CD4-positive, alpha-beta memory T cell (primary cell): Measurements from ENCODE around the gene GLYR1. TPM values are rescaled to one million over a fixed set of nuclear protein-coding genes. Genes with fewer than 3 reads are reported as not detected.

Experiments
- CTCF ChIA-PET: fragments of 350-600 bp; sonication (Branson Sonifier 250); formaldehyde crosslinking; loops from one replicate; lab custom pipeline; 2021; ENCODE audit warnings: inconsistent platforms; ENCODE audit not compliant: partially characterized antibody; lab: Charles Lee
- POLR2A ChIA-PET: fragments of 350-600 bp; sonication (Branson Sonifier 250); formaldehyde crosslinking; loops from one replicate; lab custom pipeline; 2021; ENCODE audit not compliant: partially characterized antibody; lab: Charles Lee
- DNase-seq, 5 donors: peaks; one replicate each; pipeline versions ENCODE4 v3.0.0 to v3.0.0-alpha.2; 2020 to 2022; ENCODE audit warnings: mixed read lengths in 1 of 5
- H3K27ac ChIP-seq: one replicate; pipeline ENCODE4 v1.7.0; 2013; ENCODE audit warnings: low read depth, low read length
- H3K27me3 ChIP-seq: 2 replicates; pipeline ENCODE4 v1.7.0; 2013; ENCODE audit warnings: mild to moderate bottlenecking, low read length, moderate library complexity; ENCODE audit not compliant: insufficient read depth
- H3K36me3 ChIP-seq: 2 replicates; pipeline ENCODE4 v1.7.0; 2013; ENCODE audit warnings: mild to moderate bottlenecking, low read length, moderate library complexity; ENCODE audit not compliant: insufficient read depth
- H3K4me1 ChIP-seq: 2 replicates; pipeline ENCODE4 v1.7.0; 2013; ENCODE audit warnings: mild to moderate bottlenecking, low read length, moderate library complexity; ENCODE audit not compliant: insufficient read depth
- H3K4me3 ChIP-seq, 2 donors: one replicate each; pipeline ENCODE4 v1.7.0; 2013; ENCODE audit warnings: low read length in 2 of 2, mild to moderate bottlenecking in 1 of 2
- H3K9me3 ChIP-seq, 2 donors: one replicate each; pipeline ENCODE4 v1.7.0; 2013; ENCODE audit warnings: low read length in 2 of 2, control low read depth in 1 of 2; ENCODE audit not compliant: control insufficient read depth in 1 of 2
- H3K27ac Mint-ChIP-seq, 7 donors: one replicate each; pipeline ENCODE4 v1.8.0; 2020 to 2021; ENCODE audit warnings: mixed read lengths in 7 of 7, mild to moderate bottlenecking in 6 of 7, inconsistent platforms in 3 of 7, moderate library complexity in 3 of 7
- H3K27me3 Mint-ChIP-seq, 2 donors: one replicate each; pipeline ENCODE4 v1.8.0; 2020 to 2021; ENCODE audit warnings: mixed read lengths in 2 of 2
- H3K36me3 Mint-ChIP-seq, 2 donors: one replicate each; pipeline ENCODE4 v1.8.0; 2020 to 2021; ENCODE audit warnings: mixed read lengths in 2 of 2, inconsistent platforms in 1 of 2, mild to moderate bottlenecking in 1 of 2
- H3K4me1 Mint-ChIP-seq, 4 donors: one replicate each; pipeline ENCODE4 v1.8.0; 2020 to 2021; ENCODE audit warnings: mixed read lengths in 4 of 4, mild to moderate bottlenecking in 1 of 4
- H3K4me3 Mint-ChIP-seq, 8 donors: one replicate each; pipeline ENCODE4 v1.8.0; 2020 to 2021; ENCODE audit warnings: mixed read lengths in 8 of 8, mild to moderate bottlenecking in 7 of 8, moderate library complexity in 6 of 8, inconsistent platforms in 3 of 8
- H3K9me3 Mint-ChIP-seq, 8 donors: one replicate each; pipeline ENCODE4 v1.8.0; 2020 to 2021; ENCODE audit warnings: mixed read lengths in 8 of 8, mild to moderate bottlenecking in 5 of 8, inconsistent platforms in 3 of 8, moderate library complexity in 1 of 8
- intact Hi-C: fragments of 100-400 bp; cut with micrococcal nuclease; formaldehyde crosslinking; loops from one replicate; pipeline ENCODE4 v1.15.1; 2023
- polyA plus RNA-seq, 2 donors: library from polyadenylated mRNA; unstranded; fragments of 300-500 nt; fragmentation: Illumina TruSeq; gene quantifications; one replicate each; pipeline ENCODE4 v1.2.3, GENCODE V29; 2021
- total RNA-seq, 2 experiments: library from RNA; stranded (reverse); gene quantifications; one replicate each; pipeline ENCODE4 v1.2.3, GENCODE V29; 2021

The GLYR1 gene
- total and polyA plus RNA-seq, 4 experiments from 2014 or later: 22.8 to 121 (median 81.0) TPM

- H3K4me3 ChIP-seq: no peak overlapping the region
- no peaks in the 10 kb centered on the region for H3K4me1 Mint-ChIP-seq
- no peaks in the 10 kb centered on the region for H3K27me3 ChIP-seq
- no peak overlapping the region for H3K4me3 Mint-ChIP-seq
- no peak for DNase-seq
- H3K9me3 Mint-ChIP-seq: no peaks in the 10 kb centered on the region
- ChIA-PET CTCF (no interaction called here), POLR2A (no interaction called here)
- intact Hi-C loops: no loop called here
- peaks cover 62 to 81% of the 10 kb centered on the region in 2 donors for H3K36me3 Mint-ChIP-seq
- H3K4me1 ChIP-seq: no peaks in the 10 kb centered on the region
- no peaks in the 10 kb centered on the region for H3K27me3 Mint-ChIP-seq
- no peaks in the 10 kb centered on the region for H3K9me3 ChIP-seq
- H3K27ac Mint-ChIP-seq: peak overlapping the region in 2 of 7 donors; percentile 5 to 29
- H3K36me3 ChIP-seq: peaks cover 78% of the 10 kb centered on the region
- no peak overlapping the region for H3K27ac ChIP-seq
Observed at GRCh38 chr16:4879049-4879448, 32.0 kb upstream of the GLYR1 start.

- CTCF ChIA-PET: no interaction called here
- H3K36me3 ChIP-seq: peaks cover 79% of the 10 kb centered on the region
Observed at GRCh38 chr16:4877380-4877685, 30.2 kb upstream of the GLYR1 start.

GRCh38 chr16:4876646-4877379, 29.7 kb upstream of the GLYR1 start:
- H3K36me3 ChIP-seq: peaks cover 80% of the 10 kb centered on the region
- no peaks in the 10 kb centered on the region for H3K27me3 Mint-ChIP-seq
- no peak overlapping the region for H3K4me3 ChIP-seq
- POLR2A ChIA-PET: no interaction called here
- no peak overlapping the region for H3K27ac ChIP-seq
- CTCF ChIA-PET: no interaction called here
- H3K36me3 Mint-ChIP-seq: peaks cover 57 to 78% of the 10 kb centered on the region in 2 donors
- H3K4me1 Mint-ChIP-seq: peaks cover 0 to 2% (median 0%) of the 10 kb centered on the region in 4 donors
- intact Hi-C loops: no loop called here
- H3K4me3 Mint-ChIP-seq: no peak overlapping the region
- no peak for DNase-seq
- H3K4me1 ChIP-seq: no peaks in the 10 kb centered on the region
- H3K9me3 Mint-ChIP-seq: no peaks in the 10 kb centered on the region
- H3K9me3 ChIP-seq: no peaks in the 10 kb centered on the region
- no peaks in the 10 kb centered on the region for H3K27me3 ChIP-seq
- H3K27ac Mint-ChIP-seq: peak overlapping the region in 1 of 7 donors; percentile 60

More at GRCh38 chr16:4877380-4877685, 30.2 kb upstream of the GLYR1 start:
- Histone ChIP-seq H3K4me3 (no peak overlapping the region), H3K9me3 (no peaks in the 10 kb centered on the region), H3K27ac (no peak overlapping the region), H3K27me3 (no peaks in the 10 kb centered on the region), H3K4me1 (no peaks in the 10 kb centered on the region)
- Mint-ChIP-seq H3K27me3 (no peaks in the 10 kb centered on the region), H3K9me3 (no peaks in the 10 kb centered on the region), H3K36me3 (peaks cover 59 to 81% of the 10 kb centered on the region in 2 donors), H3K27ac (peak overlapping the region in 1 of 7 donors; percentile 60), H3K4me1 (no peaks in the 10 kb centered on the region), H3K4me3 (no peak overlapping the region)
- no peak for DNase-seq
- intact Hi-C loops: no loop called here
- POLR2A ChIA-PET: no interaction called here

- no peaks in the 10 kb centered on the region for H3K4me1 ChIP-seq
- Mint-ChIP-seq H3K27me3 (no peaks in the 10 kb centered on the region), H3K36me3 (peaks cover 69 to 77% of the 10 kb centered on the region in 2 donors), H3K9me3 (no peaks in the 10 kb centered on the region), H3K4me1 (peaks cover 0 to 4% (median 0%) of the 10 kb centered on the region in 4 donors), H3K4me3 (no peak overlapping the region), H3K27ac (peak overlapping the region in 1 of 7 donors; percentile 81)
- peaks cover 84% of the 10 kb centered on the region for H3K36me3 ChIP-seq
- no peak overlapping the region for H3K27ac ChIP-seq
- no peak overlapping the region for H3K4me3 ChIP-seq
- ChIA-PET CTCF (no interaction called here), POLR2A (no interaction called here)
- H3K9me3 ChIP-seq: no peaks in the 10 kb centered on the region
- no peak for DNase-seq
- intact Hi-C loops: no loop called here
- H3K27me3 ChIP-seq: no peaks in the 10 kb centered on the region
Observed at GRCh38 chr16:4874666-4875065, 27.6 kb upstream of the GLYR1 start.

- CTCF ChIA-PET: no interaction called here
Observed at GRCh38 chr16:4873091-4873490, 26.0 kb upstream of the GLYR1 start.

GRCh38 chr16:4871071-4871470, 24.0 kb upstream of the GLYR1 start:
- POLR2A ChIA-PET: no interaction called here
- Mint-ChIP-seq H3K4me3 (no peak overlapping the region), H3K4me1 (peaks cover 1 to 13% (median 8%) of the 10 kb centered on the region in 4 donors), H3K36me3 (peaks cover 63 to 77% of the 10 kb centered on the region in 2 donors), H3K9me3 (no peaks in the 10 kb centered on the region), H3K27me3 (no peaks in the 10 kb centered on the region), H3K27ac (peak overlapping the region in 2 of 7 donors; percentile 45 to 47)
- DNase-seq: no peak
- Histone ChIP-seq H3K4me1 (no peaks in the 10 kb centered on the region), H3K9me3 (no peaks in the 10 kb centered on the region), H3K27me3 (no peaks in the 10 kb centered on the region), H3K4me3 (no peak overlapping the region), H3K27ac (no peak overlapping the region), H3K36me3 (peaks cover 67% of the 10 kb centered on the region)
- CTCF ChIA-PET: no interaction called here
- intact Hi-C loops: no loop called here

More at GRCh38 chr16:4873091-4873490, 26.0 kb upstream of the GLYR1 start:
- H3K27ac Mint-ChIP-seq: peak overlapping the region in 2 of 7 donors; percentile 3 to 30
- H3K27me3 Mint-ChIP-seq: no peaks in the 10 kb centered on the region
- Histone ChIP-seq H3K27me3 (no peaks in the 10 kb centered on the region), H3K27ac (no peak overlapping the region), H3K36me3 (peaks cover 75% of the 10 kb centered on the region), H3K9me3 (no peaks in the 10 kb centered on the region), H3K4me3 (no peak overlapping the region), H3K4me1 (no peaks in the 10 kb centered on the region)
- intact Hi-C loops: no loop called here
- POLR2A ChIA-PET: interaction anchor here (0.5 kb wide), 1 partner anchor 58 kb away, joined by 3 read pairs; no protein-coding TSS in a partner anchor
- H3K4me3 Mint-ChIP-seq: no peak overlapping the region
- H3K4me1 Mint-ChIP-seq: peaks cover 0 to 5% (median 0%) of the 10 kb centered on the region in 4 donors
- no peaks in the 10 kb centered on the region for H3K9me3 Mint-ChIP-seq
- H3K36me3 Mint-ChIP-seq: peaks cover 71 to 79% of the 10 kb centered on the region in 2 donors
- no peak for DNase-seq

DNA sequence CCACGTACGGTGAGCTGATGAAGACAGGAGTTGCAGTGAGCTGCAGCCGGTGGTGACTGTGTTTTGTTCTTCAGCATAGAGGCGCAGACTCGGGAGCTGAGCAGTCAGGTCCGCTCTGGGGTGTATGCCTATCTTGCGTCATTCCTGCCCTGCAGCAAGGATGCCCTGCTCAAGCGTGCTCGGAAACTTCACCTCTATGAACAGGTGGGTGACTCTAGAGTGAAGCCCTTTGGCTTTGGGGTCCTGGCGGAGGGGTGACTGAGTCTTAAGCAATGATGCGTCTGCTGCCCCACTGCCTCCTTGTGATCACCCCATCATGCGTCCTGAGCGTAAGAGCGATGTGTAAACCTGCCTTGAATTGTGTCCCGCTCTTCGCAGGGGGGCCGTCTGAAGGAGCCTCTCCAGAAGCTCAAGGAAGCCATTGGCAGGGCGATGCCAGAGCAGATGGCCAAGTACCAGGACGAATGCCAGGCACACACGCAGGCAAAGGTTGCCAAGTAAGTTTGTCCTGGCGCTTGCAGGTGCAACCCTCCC, 23.1 kb upstream of the GLYR1 start:
- no peaks in the 10 kb centered on the region for H3K27me3 ChIP-seq
- ChIA-PET CTCF (interaction anchor here (0.6 kb wide), 1 partner anchor 186 kb away, joined by 3 read pairs; no protein-coding TSS in a partner anchor), POLR2A (no interaction called here)
- Mint-ChIP-seq H3K9me3 (no peaks in the 10 kb centered on the region), H3K4me1 (peaks cover 1 to 13% (median 8%) of the 10 kb centered on the region in 4 donors), H3K4me3 (no peak overlapping the region), H3K27me3 (no peaks in the 10 kb centered on the region), H3K27ac (no peak overlapping the region), H3K36me3 (peaks cover 56 to 71% of the 10 kb centered on the region in 2 donors)
- intact Hi-C loops: no loop called here
- DNase-seq: no peak
- H3K27ac ChIP-seq: no peak overlapping the region
- no peaks in the 10 kb centered on the region for H3K4me1 ChIP-seq
- H3K4me3 ChIP-seq: no peak overlapping the region
- no peaks in the 10 kb centered on the region for H3K9me3 ChIP-seq
- H3K36me3 ChIP-seq: peaks cover 63% of the 10 kb centered on the region
